Measurements from ENCODE around the gene ADPRHL1.
"Not testable (repeated sequence)": the region's sequence is repeated elsewhere in the genome, so short reads cannot be mapped to it uniquely, and the experiment has no call there.

Gene ADPRHL1

DNA sequence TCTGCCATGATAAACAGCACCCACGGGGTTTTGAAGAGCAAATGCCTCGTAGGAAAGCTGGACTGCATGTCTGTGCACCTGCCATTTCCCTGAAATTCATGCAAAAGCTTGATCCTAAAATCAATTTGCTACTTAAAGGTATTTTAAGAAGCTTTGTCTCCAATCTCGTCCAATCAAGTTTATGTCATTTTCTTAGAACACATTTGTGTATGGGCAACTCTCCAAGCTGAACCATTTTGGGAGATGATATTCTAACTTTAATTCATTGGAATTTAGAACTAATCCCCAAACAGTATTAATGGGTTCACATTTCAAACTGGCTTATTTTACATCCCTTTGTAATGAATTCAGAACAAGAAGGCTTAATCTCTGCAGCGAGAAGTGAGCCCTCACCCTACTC lies 822 bp downstream of the ADPRHL1 start:
- no peak for DNase-seq

DNA sequence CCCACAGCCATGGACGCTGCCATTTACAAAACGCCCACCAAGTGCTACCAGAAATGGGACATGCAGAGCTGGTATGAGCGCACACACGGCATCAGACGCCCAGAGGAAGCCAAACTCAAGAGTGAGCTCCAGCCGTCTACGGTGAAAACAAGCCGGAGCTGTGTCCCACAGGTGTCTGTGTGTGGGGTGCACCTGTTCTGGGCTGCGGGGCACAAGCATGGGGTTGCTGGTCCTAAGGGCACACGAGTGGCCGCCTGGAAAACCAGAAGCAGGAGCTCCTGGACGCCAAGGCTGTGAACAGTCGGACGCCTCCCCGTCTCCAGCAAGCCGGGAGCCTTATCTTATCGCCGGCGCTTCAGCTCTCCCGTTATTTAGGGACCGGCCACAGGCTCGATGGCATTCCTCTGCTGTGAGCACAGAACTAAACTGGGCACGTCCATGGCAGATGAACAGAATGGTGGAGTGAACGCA lies 1.3 kb downstream of the ADPRHL1 start:
- DNase-seq = no peak

DNA sequence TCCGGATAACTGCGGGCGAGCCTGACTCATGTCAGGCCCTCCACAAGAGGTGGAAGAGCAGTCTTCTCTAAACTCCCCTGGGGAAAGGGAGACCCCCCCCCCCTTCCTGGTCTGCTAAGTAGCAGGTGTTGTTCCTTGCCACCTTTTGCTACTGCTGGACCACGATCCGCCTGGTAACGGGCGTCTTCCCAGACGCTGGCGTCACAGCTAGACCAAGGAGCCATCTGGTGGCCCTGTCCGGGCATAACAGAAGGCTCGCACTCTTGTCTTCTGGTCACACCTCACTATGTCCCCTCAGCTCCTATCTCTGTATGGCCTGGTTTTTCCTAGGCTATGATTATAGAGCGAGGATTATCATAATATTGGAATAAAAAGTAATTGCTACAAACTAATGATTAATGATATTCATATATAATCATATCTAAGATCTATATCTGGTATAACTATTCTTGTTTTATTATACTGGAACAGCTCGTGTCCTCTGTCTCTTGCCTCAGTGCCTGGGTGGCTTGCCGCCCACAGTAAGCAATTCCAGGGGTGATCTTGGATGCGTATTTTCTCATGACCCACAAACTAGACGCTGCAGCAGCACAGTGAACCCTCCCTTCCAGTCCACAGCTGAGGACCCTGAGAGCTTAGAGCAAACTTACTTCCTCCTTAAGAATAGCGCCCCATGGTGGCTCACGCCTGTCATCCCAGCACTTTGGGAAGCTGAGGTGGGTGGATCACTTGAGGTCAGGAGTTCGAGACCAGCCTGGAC lies 2.2 kb downstream of the ADPRHL1 start:
- not testable (repeated sequence) for DNase-seq

DNA sequence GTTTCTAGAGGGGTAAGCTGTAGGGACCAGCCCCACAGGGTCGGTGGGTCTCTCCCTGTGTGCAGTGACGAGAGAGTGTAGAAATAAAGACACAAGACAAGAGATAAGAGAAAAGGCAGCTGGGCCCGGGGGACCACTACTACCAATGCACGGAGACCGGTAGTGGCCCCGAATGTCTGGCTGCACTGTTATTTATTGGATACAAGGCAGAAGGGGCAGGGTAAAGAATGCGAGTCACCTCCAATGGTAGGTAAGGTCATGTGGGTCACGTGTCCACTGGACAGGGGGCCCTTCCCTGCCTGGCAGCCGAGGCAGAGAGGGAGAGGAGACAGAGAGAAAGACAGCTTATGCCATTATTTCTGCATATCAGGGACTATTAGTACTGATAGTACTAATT lies 2.9 kb downstream of the ADPRHL1 start:
- not testable (repeated sequence) for DNase-seq

DNA sequence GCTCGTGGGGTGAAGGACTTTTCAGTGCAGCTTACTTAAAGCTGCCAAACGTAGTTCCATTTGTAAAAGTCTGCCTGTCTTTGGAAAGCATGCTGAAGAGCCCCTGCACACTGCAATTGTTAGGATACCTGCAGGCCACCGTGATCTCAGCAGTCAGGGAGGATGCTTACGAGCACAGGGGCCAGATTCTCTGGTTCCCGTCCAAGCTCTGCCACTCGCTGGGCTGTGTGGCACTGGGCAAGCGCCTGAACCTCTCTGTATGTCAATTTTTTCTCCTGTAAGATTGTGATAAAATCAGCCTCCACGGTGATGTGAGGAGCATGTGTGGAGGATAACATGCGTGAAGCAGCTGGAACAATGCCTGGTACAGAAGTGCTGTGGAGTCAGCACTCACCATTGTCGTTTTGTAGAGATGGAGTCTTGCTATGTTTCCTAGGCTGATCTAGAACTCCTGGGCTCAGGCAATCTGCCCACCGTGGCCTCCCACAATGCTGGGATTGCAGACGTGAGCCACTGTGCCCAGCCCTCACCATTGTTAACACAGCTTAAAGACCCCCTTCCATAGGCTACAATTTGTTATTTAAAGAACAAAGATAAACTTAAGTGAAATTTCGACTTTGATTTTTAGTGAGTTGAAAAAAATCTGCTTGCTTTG lies 3.5 kb downstream of the ADPRHL1 start:
- DNase-seq = no peak

DNA sequence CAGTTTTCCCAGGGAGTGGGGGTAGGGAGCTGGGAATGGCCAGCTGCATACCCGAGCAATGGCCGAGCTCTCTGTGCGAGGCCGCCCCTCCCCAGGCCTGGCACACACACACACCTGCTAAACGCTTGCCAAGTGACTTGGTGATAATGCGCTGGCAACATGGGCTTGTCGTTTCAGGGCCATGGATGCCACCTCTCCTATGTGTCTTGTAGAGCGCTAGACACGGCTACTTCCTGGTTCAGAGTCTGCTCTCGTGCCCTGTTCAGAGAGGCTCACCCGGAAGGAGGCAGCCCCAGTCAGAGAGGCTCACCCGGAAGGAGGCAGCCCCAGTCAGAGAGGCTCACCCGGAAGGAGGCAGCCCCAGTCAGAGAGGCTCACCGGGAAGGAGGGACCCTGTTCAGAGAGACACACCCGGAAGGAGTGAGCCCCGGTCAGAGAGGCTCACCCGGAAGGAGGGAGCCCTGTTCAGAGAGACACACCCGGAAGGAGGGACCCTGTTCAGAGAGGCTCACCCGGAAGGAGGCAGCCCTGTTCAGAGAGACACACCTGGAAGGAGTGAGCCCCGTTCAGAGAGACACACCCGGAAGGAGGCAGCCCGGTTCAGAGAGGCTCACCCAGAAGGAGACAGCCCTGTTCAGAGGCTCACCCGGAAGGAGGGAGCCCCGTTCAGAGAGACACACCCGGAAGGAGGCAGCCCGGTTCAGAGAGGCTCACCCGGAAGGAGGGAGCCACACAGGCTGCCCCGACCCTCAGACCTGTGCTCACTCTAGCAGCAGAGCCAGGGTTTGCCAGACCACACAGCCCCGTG lies 4.2 kb downstream of the ADPRHL1 start:
- no peak for DNase-seq

DNA sequence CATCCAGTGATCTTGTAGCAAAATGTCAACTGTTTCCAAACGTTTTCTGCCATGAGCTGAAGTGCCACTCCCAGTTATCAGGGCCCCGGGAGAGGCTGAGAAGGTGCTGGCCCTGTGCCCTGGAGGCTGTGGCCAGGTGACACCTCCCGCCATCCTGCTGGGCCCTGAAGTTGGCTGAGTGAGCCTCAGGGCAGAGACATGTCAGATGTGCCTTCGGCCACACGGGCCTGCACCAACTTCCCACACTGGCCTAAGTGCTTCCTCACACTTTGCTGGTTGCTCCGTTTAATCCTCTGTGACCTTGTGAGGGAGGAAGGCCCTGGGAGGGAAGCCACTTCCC lies 4.8 kb downstream of the ADPRHL1 start:
- DNase-seq = no peak

DNA sequence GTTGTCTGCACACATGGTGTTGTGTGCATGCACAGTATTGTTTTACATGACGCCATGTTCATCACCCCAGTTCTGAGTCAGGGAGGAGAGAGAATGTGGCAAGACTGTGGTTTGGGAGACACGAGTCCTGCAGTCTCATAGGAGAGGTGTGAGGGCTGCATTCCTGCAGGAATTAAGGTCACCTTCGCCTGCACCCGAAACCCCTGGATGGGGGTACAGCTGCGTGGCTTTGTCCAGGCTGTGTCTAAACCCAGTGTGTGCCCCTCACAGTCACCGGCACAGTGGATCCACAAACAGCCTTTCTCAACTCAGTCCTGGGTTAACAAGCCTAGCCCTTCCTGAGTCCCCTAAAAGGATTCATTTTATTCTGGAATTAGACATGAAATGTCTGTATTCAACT lies 5.7 kb downstream of the ADPRHL1 start:
- no peak for DNase-seq

DNA sequence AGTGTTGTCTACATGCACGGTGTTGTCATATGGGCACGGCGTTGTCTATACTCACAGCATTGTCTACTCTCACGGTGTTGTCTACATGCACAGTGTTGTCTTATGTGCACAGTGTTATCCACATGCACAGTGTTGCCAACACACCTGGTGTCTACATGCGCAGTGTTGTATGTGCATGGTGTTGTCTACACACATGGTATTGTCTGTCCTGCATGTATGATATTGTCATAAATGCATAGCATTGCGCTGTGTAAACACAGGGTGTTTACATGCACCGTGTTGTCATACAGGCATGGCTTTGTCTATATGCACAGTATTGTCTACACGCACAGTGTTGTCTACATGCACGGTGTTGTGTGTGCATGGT lies 6.8 kb downstream of the ADPRHL1 start:
- DNase-seq = no peak

DNA sequence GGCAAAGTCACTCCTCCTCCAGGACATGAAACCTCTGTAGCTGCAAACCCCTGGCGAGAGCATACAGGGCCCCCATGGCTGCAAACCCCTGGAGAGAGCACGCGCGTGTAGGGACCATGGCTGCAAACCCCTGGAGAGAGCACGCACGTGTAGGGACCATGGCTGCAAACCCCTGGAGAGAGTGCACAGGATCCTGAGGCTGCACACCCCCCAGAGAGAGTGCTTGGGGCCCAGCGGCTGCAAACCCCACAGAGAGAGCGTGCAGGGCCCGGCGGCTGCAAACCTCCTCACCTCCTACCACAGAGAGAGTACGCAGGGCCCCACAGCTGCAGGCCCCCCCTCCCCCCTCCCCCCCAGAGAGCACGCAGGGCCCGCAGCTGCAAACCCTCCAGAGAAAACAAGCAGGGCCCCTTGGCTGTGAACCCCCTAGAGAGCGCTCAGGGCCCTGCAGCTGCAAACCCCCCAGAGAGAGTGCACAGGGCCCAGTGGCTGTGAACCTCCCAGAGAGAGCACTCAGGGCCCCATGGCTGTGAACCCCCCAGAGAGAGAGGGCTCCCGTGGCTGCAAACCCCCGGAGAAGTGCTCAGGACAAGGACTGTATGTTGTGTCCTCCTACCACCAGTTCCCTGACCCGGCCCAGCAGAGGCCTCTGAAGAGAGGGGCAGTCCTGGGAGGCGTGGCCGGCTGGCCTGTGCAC lies 7.3 kb downstream of the ADPRHL1 start:
- DNase-seq = no peak

DNA sequence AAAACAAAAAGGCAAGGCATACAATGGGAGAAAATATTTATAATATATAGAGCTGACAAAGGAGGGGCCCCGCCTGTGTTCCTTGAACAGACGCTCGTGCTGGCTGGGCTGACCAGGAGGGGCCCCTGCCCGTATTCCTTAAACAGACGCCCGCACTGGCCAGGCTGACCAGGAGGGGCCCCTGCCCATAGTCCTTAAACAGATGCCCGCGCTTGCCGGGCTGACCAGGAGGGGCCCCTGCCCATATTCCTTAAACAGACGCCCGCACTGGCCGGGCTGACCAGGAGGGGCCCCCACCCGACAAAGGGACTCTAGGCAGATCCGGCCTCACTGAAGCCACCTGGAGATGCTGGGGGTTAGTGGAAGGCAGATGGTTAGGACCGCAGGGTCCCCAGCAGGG lies 9.3 kb downstream of the ADPRHL1 start:
- no peak for DNase-seq

DNA sequence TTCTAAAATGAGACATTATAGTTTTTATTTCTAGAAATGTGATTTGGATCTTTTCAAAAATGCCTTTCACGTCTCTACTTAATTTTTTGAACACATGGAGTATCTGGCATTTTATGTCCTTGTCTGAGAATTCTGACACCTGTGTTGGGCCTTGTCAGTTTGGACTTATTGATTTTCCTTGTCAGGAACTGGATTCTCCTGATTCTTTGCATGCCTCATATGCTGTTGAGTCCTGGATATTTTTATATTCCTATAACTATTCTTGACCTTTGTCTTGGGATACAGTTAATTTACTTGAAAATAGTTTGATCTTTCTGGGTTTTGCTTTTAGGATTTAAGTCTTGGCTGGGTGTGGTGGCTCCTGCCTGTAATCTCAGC lies 10.3 kb downstream of the ADPRHL1 start:
- DNase-seq = no peak

DNA sequence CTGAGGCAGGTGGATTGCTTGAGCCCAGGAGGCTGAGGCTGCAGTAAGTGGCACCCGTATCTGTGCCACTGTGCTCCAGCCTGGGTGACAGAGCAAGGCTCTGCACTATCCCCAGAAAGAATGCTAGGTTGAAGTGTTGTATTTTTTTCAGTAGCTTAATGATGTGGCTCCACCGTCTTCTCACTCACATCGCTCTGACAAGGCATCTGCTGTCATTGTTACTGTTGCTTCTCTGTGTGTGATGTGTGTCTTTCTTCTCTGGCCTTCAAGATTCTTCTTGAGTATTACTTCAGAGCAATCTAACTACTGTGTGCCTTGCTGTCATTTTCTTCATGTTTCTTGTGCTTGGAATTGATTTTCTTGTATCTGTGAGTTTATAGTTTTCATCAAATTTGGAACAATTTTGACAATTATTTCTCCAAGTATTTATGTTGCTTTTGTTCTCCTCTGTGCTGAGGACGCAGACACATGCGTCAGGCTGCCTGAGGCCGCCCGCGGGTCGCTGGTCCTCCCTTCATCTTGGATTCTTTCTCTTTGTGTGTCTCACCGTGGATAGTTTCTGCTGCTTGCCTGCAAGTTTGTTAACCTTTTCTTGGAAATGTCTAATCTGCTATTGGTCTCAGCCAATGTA lies 10.8 kb downstream of the ADPRHL1 start:
- DNase-seq = no peak

DNA sequence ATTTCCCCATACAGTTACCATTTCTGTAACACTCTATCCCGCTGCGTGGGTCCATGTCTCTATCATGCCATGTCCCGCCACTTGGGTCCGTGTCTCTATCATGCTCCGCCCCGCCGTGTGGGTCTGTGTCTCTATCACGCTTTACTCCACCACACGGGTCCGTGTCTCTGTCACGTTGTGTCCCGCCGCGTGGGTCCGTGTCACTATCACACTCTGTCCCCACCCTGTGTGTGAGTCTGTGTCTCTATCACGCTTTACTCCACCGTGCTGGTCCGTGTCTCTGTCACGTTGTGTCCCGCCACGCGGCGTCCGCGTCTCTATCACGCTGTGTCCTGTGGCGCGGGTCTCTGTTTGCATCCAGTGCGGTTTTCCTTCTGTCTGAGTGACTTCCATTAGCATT lies 11.6 kb downstream of the ADPRHL1 start:
- no peak for DNase-seq

DNA sequence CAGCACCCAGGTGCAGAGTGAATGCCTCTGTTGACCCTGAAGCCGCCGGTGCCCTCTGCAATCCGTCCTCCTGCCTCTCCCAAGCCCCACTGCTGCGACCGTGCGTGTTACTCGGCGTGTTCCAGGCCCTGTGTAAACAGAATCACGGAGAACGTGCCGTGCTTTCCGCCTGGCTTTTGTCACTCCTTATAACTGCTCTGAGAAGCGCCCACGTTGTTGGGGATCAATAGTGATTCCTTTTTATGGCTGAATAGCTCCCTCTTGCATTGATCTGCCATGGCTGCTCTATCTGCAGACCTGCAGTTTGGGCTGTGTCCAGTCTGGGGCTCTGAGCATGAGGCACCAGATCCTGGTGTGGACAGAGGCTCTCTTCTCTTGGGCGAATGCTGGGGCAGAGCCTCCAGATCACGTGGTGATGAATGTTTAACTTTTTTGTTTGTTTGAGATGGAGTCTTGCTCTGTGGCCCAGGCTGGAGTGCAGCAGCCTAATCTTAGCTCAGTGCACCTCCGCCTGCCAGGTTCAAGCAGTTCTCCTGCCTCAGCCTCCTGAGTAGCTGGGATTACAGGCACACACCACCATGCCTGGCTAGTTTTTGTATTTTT lies 15.8 kb downstream of the ADPRHL1 start:
- no peak for DNase-seq

DNA sequence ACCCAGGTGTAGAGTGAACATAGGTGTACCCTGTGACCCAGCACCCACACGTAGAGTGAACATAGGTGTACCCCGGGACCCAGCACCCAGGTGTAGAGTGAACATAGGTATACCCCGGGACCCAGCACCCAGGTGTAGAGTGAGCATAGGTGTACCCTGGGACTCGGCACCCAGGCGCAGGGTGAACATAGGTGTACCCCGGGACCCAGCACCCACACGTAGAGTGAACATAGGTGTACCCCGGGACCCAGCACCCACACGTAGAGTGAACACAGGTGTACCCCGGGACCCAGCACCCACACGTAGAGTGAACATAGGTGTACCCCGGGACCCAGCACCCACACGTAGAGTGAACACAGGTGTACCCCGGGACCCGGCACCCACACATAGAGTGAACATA lies 16.4 kb downstream of the ADPRHL1 start:
- not testable (repeated sequence) for DNase-seq

DNA sequence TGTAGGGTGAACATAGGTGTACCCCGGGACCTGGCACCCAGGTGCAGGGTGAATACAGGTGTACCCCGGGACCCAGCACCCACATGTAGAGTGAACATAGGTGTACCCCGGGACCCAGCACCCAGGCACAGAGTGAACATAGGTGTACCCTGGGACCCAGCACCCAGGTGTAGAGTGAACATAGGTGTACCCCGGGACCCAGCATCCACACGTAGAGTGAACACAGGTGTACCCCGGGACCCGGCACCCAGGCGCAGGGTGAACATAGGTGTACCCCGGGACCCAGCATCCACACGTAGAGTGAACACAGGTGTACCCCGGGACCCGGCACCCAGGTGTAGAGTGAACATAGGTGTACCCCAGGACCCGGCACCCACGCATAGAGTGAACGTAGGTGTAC lies 17.4 kb downstream of the ADPRHL1 start:
- not testable (repeated sequence) for DNase-seq

DNA sequence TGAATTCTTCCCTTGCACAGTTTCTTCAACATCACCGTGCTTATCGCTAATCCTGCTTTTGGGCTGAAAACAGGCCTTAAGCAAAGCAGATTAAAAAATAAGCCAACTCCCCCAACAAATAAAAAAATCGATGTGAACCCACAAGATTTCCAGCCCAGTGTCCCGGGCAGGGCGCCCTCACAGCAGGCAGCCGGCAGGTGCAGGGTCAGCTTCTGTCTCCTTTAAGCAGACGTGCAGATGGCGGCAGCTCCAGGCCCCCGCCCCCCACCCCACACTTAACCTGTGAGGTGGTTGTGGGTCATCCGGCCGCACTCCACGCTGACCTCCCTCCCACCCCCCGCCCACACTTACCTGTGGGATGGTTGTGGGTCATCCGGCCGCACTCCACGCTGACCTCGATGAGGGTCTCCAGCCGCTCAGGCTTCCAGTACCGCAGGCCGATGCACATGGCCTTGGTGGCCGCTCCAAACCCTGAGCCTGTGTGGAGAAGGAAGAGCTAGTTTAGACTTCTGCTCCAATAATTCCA lies 19.8 kb downstream of the ADPRHL1 start:
- no peak for DNase-seq

DNA sequence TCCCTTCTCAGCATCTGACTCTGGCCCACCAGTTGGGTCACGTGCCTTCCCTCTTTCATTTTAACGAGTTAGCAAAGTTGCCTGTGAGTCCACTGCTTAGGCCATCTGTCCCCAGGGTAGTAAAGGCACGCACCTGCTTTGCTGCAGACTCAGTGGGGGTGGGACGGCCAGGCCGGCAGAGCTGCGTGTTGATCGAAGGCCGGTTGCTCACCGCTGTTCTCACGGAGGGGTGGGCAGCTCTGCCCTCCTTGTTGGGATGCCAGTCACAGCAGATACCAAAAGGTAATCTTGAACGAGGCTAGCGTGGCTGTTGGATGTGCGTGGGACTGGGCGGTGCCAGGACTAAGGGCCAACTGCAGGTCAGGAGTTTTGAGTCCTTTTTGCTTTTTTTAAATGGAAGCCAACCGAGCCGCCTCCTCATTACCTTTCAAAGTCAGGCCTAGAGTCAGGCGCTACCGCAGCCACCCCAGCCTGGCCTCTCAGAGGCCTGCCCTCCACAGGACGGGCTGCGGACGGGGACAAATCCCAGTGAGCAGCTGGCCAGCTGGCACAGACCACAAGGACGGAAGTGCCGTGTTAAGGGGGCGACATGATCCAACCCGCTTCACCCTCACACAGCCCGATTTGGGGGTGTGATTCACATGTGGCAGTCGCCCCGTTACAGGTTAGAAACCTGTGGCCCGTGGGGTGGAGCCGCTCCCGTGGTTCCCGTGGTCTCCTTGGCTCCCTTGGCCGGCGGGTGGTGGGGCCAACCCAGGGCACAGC lies 20.6 kb downstream of the ADPRHL1 start:
- DNase-seq = no peak

DNA sequence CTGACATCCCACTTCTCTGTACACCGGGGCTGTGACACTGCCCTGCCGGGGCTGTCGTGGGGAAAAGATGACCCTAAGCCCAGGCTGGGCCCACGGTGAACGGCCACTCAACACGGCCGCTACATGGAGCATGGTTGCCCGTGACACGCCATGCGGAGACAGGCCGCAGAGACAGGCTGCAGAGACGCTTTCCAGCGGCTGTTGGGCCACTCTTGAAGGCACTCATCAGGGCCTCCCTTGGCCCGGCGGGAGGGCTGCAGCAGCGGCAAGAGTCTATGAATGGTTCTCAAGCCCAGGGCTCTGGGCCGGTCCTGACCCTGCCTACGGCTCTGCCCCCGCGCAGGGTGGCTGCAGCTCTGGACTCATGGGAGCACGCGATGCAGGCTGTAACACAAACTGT lies 22.1 kb downstream of the ADPRHL1 start:
- DNase-seq = no peak

DNA sequence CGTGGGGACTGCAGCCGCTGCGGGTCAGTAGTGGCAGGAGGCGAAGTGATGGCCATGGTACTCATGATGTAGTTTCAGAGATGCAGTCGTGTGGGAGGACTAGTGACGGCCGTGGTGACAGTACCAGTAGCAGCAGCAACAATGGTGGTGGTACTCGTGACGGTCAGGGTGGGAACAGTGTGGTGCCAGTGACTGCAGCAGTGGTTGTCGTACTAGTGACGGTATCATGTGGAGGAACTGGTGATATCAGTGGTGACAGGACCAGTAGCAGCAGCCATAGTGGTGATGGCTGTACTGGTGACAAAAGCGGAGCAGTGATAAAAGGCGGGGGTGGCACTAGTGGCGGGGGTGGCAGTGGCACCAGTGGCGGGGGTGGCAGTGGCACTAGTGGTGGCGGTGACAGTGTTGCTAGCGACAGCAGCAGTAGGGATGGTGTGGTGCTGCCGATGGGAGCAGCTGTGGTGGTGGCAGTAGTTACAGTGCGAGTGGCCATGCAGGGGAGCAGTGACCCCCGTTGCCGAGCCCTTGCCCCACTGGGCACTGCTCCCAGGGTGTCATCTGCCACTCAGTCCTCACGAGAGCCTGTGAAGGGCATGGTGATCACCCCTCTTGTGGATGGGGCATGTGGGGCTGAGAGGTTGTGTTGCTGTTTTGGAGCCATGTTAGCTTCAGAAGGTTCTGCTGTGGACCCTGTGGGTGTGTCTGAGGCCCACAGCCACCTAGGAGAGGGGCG lies 22.7 kb downstream of the ADPRHL1 start:
- no peak for DNase-seq
